Loucy (cell line): ENCODE results near the gene MKI67.

ENCODE experiments used
- CTCF ChIP-seq: fragments of 200-600 bp; sonication (generic); conservative IDR thresholded peaks from 2 replicates; pipeline ENCODE4 v1.5.1; 2014; ENCODE audit warnings: mild to moderate bottlenecking, antibody characterized with exemption, low read length
- EZH2phosphoT487 ChIP-seq: fragments of 200-600 bp; IDR thresholded peaks from 2 replicates; pipeline ENCODE4 v1.6.1; 2018; ENCODE audit warnings: antibody characterized with exemption, mild to moderate bottlenecking, moderate library complexity, borderline replicate concordance

GRCh38 chr10:128173386-128173785, 47.2 kb upstream of the MKI67 start:
- TF ChIP-seq CTCF (no peak), EZH2phosphoT487 (no peak)
